ENCODE data around the gene POU6F2. TPM values are rescaled to one million over a fixed set of nuclear protein-coding genes. Genes with fewer than 3 reads are reported as not detected.

POU6F2 gene
- total and polyA plus RNA-seq, 2 donors (not counting 1 experiment from before 2014, with no cell fraction given) = under 0.01 TPM; not detected in 1

DNA sequence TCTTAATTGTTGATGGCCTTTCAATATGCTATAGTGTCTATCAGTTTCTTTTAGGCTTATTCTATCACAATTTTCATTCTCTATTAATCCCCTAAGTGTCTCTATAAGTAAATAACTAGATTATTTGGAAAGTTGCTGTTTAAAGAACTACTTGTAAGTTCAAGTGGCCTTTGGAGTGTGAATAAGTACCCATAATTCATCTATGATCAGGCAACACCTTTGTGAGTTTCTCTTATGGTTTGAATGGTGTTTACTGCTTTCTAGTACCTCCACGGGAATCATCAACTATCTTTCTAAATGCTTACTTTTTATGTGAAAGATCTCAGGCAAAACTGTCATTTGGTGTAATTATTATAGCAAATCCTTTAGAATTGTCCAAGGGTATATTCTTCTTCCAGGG, 166.7 kb downstream of the POU6F2 start:
- H4K20me1 ChIP-seq (ENCODE audit: control insufficient read depth, extremely low read depth, insufficient read depth, low read length) = no peaks in the 10 kb centered on the region
- H3K27me3 ChIP-seq (ENCODE audit: control insufficient read depth, insufficient read depth, low read length) = no peaks in the 10 kb centered on the region

GRCh38 chr7:39145283-39145682, 167.6 kb downstream of the POU6F2 start:
- no peak for DNase-seq (ENCODE audit: low read depth in 2 of 2)
- H3K27ac ChIP-seq (ENCODE audit: insufficient read depth, low read length) = no peak overlapping the region
- no peak overlapping the region for H3K4me2 ChIP-seq (ENCODE audit: extremely low read depth, insufficient read depth, low read length)
- H3K9me3 ChIP-seq (ENCODE audit: control insufficient read depth, insufficient read depth, low read depth, low read length) = no peaks in the 10 kb centered on the region
- no peaks in the 10 kb centered on the region for H4K20me1 ChIP-seq (ENCODE audit: control insufficient read depth, extremely low read depth, insufficient read depth, low read length)
- H2AFZ ChIP-seq (ENCODE audit: low read length) = no peak overlapping the region
- H3K27me3 ChIP-seq (ENCODE audit: control insufficient read depth, insufficient read depth, low read length) = no peaks in the 10 kb centered on the region
- H3K36me3 ChIP-seq (ENCODE audit: control insufficient read depth, insufficient read depth, low read length) = no peaks in the 10 kb centered on the region
- no peak overlapping the region for H3K9ac ChIP-seq (ENCODE audit: insufficient read depth, low read length)
- no peaks in the 10 kb centered on the region for H3K4me1 ChIP-seq (ENCODE audit: control insufficient read depth, extremely low read depth, insufficient read depth, low read length)
- no peaks in the 10 kb centered on the region for H3K79me2 ChIP-seq (ENCODE audit: control insufficient read depth, insufficient read depth, low read length)
- no peak for TF ChIP-seq EZH2 (IDR thresholded peaks at IDR 0.05; ENCODE audit: low read length, missing control alignments)
- no peak for TF ChIP-seq CTCF (conservative IDR thresholded peaks at IDR 0.05 in 1 of 2, IDR thresholded peaks at IDR 0.05 in 1 of 2; ENCODE audit: low read depth in 1 of 2, low read length in 2 of 2)
- no peak overlapping the region for H3K4me3 ChIP-seq (replicated peaks in 1 of 4; ENCODE audit: control extremely low read depth in 1 of 4, insufficient read depth in 1 of 4, low read depth in 3 of 4, low read length in 4 of 4)

More for the DNA sequence above, 166.7 kb downstream of the POU6F2 start:
- Histone ChIP-seq H3K4me1 (ENCODE audit: control insufficient read depth, extremely low read depth, insufficient read depth, low read length) (no peaks in the 10 kb centered on the region), H3K36me3 (ENCODE audit: control insufficient read depth, insufficient read depth, low read length) (no peaks in the 10 kb centered on the region), H2AFZ (ENCODE audit: low read length) (no peak overlapping the region), H3K4me2 (ENCODE audit: extremely low read depth, insufficient read depth, low read length) (no peak overlapping the region), H3K4me3 (replicated peaks in 1 of 4; ENCODE audit: control extremely low read depth in 1 of 4, insufficient read depth in 1 of 4, low read depth in 3 of 4, low read length in 4 of 4) (no peak overlapping the region), H3K9ac (ENCODE audit: insufficient read depth, low read length) (no peak overlapping the region), H3K79me2 (ENCODE audit: control insufficient read depth, insufficient read depth, low read length) (no peaks in the 10 kb centered on the region), H3K9me3 (ENCODE audit: control insufficient read depth, insufficient read depth, low read depth, low read length) (no peaks in the 10 kb centered on the region), H3K27ac (ENCODE audit: insufficient read depth, low read length) (no peak overlapping the region)
- DNase-seq (ENCODE audit: low read depth in 2 of 2) = no peak
- no peak for TF ChIP-seq CTCF (conservative IDR thresholded peaks at IDR 0.05 in 1 of 2, IDR thresholded peaks at IDR 0.05 in 1 of 2; ENCODE audit: low read depth in 1 of 2, low read length in 2 of 2)
- no peak for TF ChIP-seq EZH2 (IDR thresholded peaks at IDR 0.05; ENCODE audit: low read length, missing control alignments)

DNA sequence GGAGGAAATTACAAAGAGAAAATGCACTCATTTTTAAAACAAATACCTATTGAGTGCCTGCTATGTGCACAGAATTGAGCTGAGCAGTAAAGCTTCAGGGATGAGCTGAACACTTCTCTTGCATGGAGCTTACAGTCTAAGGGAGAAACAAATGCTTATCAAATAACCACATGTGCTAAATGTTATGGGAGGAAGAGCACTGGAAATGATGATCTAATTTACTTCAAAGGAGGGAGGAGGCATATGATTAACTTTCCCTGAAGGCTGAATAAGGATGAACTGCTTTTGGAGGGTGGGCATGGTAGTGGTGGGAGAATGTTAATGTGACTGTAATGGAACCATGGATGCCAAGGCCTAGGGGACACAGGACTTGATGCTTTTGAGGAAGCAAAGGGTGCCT, 168.2 kb downstream of the POU6F2 start:
- H3K27me3 ChIP-seq (ENCODE audit: control insufficient read depth, insufficient read depth, low read length) = no peaks in the 10 kb centered on the region
- no peaks in the 10 kb centered on the region for H3K79me2 ChIP-seq (ENCODE audit: control insufficient read depth, insufficient read depth, low read length)
- no peaks in the 10 kb centered on the region for H3K9me3 ChIP-seq (ENCODE audit: control insufficient read depth, insufficient read depth, low read depth, low read length)
- no peak overlapping the region for H3K27ac ChIP-seq (ENCODE audit: insufficient read depth, low read length)
- no peaks in the 10 kb centered on the region for H4K20me1 ChIP-seq (ENCODE audit: control insufficient read depth, extremely low read depth, insufficient read depth, low read length)
- no peak overlapping the region for H2AFZ ChIP-seq (ENCODE audit: low read length)
- H3K4me2 ChIP-seq (ENCODE audit: extremely low read depth, insufficient read depth, low read length) = no peak overlapping the region
- no peaks in the 10 kb centered on the region for H3K36me3 ChIP-seq (ENCODE audit: control insufficient read depth, insufficient read depth, low read length)
- no peak overlapping the region for H3K4me3 ChIP-seq (replicated peaks in 1 of 4; ENCODE audit: control extremely low read depth in 1 of 4, insufficient read depth in 1 of 4, low read depth in 3 of 4, low read length in 4 of 4)
- no peaks in the 10 kb centered on the region for H3K4me1 ChIP-seq (ENCODE audit: control insufficient read depth, extremely low read depth, insufficient read depth, low read length)
- no peak for DNase-seq (ENCODE audit: low read depth in 2 of 2)
- H3K9ac ChIP-seq (ENCODE audit: insufficient read depth, low read length) = no peak overlapping the region
- TF ChIP-seq CTCF (conservative IDR thresholded peaks at IDR 0.05 in 1 of 2, IDR thresholded peaks at IDR 0.05 in 1 of 2; ENCODE audit: low read depth in 1 of 2, low read length in 2 of 2) = no peak
- no peak for TF ChIP-seq EZH2 (IDR thresholded peaks at IDR 0.05; ENCODE audit: low read length, missing control alignments)

Measured in fibroblast of lung (primary cell).